SK-N-MC (cell line): ENCODE measurements around the gene HUNK.

Source experiments
- EZH2 ChIP-seq: fragments of 200-600 bp; sonication (generic); IDR thresholded peaks from one replicate; pipeline ENCODE4 v1.6.1; 2017; ENCODE audit warnings: antibody characterized with exemption
- POLR2AphosphoS5 ChIP-seq: IDR thresholded peaks from 2 replicates; pipeline ENCODE4 v1.6.1; 2012; ENCODE audit warnings: mild to moderate bottlenecking, low read depth, low read length, borderline replicate concordance

DNA sequence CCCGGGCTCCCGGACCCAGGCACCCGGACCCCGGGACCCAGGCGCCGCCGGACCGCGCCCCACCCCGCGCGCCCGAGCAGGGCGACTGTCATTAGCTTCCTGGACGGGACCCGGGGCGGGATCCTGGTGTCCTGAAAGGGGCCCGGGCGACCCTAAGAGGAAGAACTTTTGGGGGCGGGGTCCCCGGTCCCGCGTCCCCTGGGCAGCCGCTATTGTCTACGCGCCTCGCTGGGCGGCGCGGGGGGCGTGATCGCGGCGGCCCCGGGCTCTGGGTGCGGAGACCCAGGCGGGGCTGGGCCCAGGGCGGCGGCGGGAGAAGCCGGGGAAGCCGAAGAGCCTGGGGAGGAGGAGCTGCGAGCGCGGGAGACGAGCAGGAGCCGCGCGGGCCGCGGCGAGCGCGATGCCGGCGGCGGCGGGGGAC, 465 bp downstream of the HUNK start:
- TF ChIP-seq EZH2 (no peak), POLR2AphosphoS5 (no peak)
